ENCODE results near the gene THADA. TPM values are rescaled to one million over a fixed set of nuclear protein-coding genes. Genes with fewer than 3 reads are reported as not detected.

The THADA gene
- total RNA-seq, 1 experiment from 2014 or later: 20.1 TPM

DNA sequence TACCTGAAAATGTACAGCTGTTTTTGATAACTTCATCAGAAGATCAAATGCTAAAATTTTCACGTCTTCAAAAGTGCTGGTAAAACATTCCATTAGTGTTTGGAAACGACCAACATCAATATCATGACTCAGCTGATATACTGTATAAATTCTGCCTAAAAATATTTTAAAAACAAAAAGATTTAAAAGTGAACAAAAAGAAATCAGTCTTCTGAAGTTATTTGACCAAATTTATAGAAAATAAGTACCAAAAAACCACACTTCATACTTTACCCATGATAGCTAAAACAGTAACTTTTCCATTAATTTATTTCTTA is 35.6 kb downstream of the THADA start:
- Histone ChIP-seq H3K14ac (ENCODE audit: insufficient read depth, low read length) (no peak overlapping the region), H3K56ac (ENCODE audit: insufficient read length, low read depth, low read length) (no peak overlapping the region), H4K5ac (ENCODE audit: insufficient read length, low read depth, low read length) (no peak overlapping the region), H3K9me3 (ENCODE audit: control insufficient read depth, low read depth, low read length) (no peaks in the 10 kb centered on the region), H3K9ac (ENCODE audit: extremely low read depth, insufficient read length, low read length) (no peak overlapping the region), H2BK20ac (ENCODE audit: low read depth, low read length, poor library complexity, severe bottlenecking) (no peak overlapping the region), H4K20me1 (ENCODE audit: control insufficient read depth, insufficient read depth, insufficient read length) (no peaks in the 10 kb centered on the region), H3K79me1 (ENCODE audit: insufficient read depth, low read depth, low read length, poor library complexity, severe bottlenecking) (no peaks in the 10 kb centered on the region), H3K4ac (ENCODE audit: low read depth, low read length) (no peak overlapping the region), H3K27ac (ENCODE audit: insufficient read length, low read depth, low read length) (no peak overlapping the region), H3K23me2 (ENCODE audit: insufficient read length, low read depth, low read length, poor library complexity, severe bottlenecking) (no peaks in the 10 kb centered on the region), H2AK5ac (ENCODE audit: insufficient read length, low read length) (no peak overlapping the region), H2BK5ac (ENCODE audit: insufficient read length, low read length) (no peak overlapping the region), H3K18ac (ENCODE audit: insufficient read length, low read depth, low read length) (no peak overlapping the region), H2BK15ac (ENCODE audit: low read depth, low read length) (no peak overlapping the region), H4K8ac (replicated peaks; ENCODE audit: insufficient read length, low read depth, low read length) (no peak overlapping the region), H3K4me2 (ENCODE audit: insufficient read depth, insufficient read length, low read length) (no peak overlapping the region), H3K4me1 (ENCODE audit: insufficient read depth, low read length) (no peaks in the 10 kb centered on the region), H3K23ac (ENCODE audit: insufficient read length, low read depth, low read length) (no peak overlapping the region), H2BK12ac (ENCODE audit: insufficient read length, low read depth, low read length) (no peak overlapping the region), H3T11ph (ENCODE audit: low read length) (no peak overlapping the region), H3K27me3 (ENCODE audit: insufficient read depth, low read length) (no peaks in the 10 kb centered on the region), H2AFZ (ENCODE audit: low read length) (no peak overlapping the region), H4K91ac (ENCODE audit: insufficient read length, low read depth, low read length) (no peak overlapping the region), H3K79me2 (ENCODE audit: insufficient read depth, low read length) (no peaks in the 10 kb centered on the region), H2BK120ac (ENCODE audit: low read depth, low read length, poor library complexity, severe bottlenecking) (no peak overlapping the region)
- no peaks in the 10 kb centered on the region for H3K27me3 Mint-ChIP-seq (ENCODE audit: low read depth)
- no peaks in the 10 kb centered on the region for H3K9me3 Mint-ChIP-seq
- H3K27ac Mint-ChIP-seq: no peak overlapping the region
- no peak overlapping the region for H3K4me3 Mint-ChIP-seq
- H3K36me3 Mint-ChIP-seq (ENCODE audit: insufficient read depth in 1 of 3, low read depth in 3 of 3): peaks cover 0 to 39% (median 16%) of the 10 kb centered on the region in 3 experiments; a peak in 5 of 7 replicates
- TF ChIP-seq CTCF (conservative IDR thresholded peaks at IDR 0.05): no peak
- WGBS (ENCODE audit: extremely low coverage, insufficient read length, low lambda C conversion rate): no CpG with 5 or more reads among the region's 2 CpGs
- no peak for DNase-seq
- H3K4me1 Mint-ChIP-seq: peaks cover 11 to 18% of the 10 kb centered on the region in 2 experiments

Data from H9 (cell line).